HG03354 (cell line): Measurements from ENCODE around the gene BLM.

Experiments used
- ATAC-seq: cut with Tn5 transposase; IDR thresholded peaks from one replicate; pipeline ENCODE4 v1.9.1; 2021; ENCODE audit warnings: mild to moderate bottlenecking; ENCODE audit not compliant: unreplicated experiment, poor library complexity, severe bottlenecking

BLM gene

DNA sequence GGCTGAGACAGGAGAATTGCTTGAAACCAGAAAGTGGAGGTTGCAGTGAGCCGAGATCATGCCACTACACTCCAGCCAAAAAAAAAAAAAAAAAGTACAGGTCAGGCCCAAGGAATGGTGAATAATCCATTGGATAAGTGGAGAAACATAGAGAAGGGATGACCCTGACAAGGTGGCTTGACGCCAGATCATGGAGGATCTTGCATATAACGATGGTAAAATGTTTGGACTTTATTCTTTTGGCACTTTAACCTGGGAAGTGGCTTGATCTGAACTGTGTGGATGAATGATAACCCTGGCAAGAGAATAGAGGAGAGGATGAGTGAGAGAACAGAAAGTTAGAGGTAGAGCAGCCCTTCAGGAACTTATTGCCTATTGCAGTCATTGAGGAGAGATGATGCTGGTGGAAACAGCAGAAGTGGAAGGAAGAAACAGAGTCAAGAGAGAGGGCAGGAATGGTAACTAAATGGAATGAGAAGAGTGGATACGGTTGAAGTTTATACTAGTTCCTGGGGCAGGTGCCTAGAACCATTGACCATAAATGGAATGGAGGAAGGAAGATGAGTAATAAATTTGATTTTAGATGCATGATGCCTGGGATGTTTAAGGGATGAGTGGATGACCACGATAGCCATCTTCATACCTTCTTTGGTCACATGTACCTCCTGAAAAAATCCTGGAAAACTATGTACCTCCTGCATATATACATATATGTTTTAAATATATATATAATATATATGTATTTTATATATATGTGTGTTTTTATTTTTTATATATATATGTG, 57.8 kb downstream of the BLM start:
- ATAC-seq, result no peak

DNA sequence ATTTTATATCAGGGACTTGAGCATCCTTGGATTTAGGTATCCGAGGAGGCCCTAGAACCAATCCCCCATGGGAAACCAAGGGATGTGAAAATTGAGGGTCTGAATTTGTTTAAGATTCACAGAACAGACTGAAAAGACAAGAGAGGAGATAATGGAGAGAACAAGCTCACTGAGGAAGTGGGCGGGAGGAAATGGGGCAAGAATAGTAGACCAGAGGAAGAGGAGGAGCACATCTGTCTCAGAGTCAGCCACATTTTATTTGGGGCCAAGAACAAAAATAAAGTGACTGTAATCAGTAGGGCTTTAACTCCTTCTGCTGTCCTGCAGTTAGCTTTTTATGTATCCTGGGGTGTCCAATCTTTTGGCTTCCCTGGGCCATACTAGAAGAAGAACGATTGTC, 63.8 kb downstream of the BLM start:
- ATAC-seq, result no peak

DNA sequence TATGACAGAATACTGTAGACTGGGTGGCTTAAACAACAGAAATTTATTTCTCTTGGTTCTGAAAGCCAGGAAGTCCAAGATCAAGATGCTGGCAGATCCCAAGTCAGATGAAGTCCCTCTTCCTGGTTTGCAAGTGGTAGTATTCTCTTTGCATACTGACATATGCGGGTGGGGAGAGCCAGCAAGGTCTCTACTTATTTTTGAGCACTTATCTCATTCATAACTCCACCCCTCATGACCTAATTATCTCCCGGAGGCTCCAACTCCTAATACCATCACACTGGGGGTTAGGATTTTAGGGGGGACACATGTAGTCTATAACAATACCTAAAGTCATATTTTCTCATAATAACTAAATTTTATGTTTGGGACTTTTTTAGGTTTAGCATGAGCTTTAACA, 65.3 kb downstream of the BLM start:
- ATAC-seq, result no peak

DNA sequence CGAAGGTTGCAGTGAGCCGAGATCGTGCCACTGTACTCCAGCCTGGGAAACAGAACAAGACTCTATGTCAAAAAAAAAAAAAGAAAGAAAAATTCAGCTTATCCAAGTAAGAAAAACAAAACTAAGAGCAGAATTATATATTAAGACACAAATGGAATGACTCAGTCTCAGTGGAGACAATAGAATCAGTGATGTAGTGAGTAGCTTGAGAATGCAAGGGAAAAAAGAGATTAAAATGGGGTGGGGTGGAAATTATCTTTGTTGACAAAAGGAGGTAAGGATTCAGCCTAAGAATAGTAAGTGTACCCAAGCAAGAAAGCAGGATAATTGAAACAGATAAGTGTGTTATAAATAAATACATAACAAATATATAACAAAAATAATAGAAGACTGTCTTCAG, 70.7 kb downstream of the BLM start:
- ATAC-seq, result no peak

DNA sequence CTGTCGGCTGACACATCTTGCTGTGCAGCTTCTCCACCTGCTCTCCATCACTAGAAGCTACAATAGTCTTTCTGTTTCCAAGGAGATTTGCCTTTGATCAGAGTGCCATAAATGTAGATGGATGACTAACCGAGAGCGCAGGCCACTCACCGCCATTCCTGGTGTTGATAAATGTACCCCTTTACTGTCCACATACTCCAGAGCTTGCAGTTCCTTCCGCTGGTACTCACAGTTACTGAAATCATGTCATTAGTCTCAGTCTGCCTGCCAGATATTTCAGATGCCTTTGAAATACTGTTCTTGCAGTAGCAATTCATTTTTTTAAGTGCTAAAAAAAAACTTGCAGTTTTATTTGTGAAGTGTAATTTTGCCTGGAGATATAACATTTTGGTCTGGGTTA, 72.3 kb downstream of the BLM start:
- no peak for ATAC-seq

DNA sequence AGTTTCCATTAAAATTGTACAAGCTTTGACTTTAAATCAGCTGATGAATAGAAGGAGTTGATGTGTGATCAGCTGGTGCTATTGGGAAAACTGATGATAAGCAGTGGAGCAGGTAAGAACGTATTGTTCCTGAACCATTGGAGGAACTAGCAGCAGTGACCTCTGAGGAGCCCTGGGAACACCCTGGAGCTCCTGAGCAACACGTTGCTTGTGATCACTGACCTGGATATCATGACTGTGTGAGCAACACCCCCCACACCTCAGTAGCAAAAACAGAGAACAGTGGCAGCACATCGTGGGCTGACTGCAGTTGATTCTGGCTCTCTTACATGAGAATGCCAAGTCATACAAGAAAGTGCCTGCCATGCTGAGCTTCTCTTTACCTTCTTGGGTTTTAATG, 72.9 kb downstream of the BLM start:
- ATAC-seq, result no peak

DNA sequence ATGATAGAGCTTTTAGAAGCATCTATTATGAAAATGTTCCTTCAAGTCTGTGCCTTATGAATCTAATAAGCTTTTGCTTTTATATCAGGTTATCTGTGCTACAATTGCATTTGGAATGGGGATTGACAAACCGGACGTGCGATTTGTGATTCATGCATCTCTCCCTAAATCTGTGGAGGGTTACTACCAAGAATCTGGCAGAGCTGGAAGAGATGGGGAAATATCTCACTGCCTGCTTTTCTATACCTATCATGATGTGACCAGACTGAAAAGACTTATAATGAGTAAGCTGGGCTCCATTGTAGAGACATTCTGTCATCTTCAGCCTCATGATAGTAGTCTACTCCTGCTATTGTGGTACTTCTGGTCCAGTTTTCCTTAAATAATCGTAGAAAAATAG, 73.4 kb downstream of the BLM start:
- no peak for ATAC-seq

DNA sequence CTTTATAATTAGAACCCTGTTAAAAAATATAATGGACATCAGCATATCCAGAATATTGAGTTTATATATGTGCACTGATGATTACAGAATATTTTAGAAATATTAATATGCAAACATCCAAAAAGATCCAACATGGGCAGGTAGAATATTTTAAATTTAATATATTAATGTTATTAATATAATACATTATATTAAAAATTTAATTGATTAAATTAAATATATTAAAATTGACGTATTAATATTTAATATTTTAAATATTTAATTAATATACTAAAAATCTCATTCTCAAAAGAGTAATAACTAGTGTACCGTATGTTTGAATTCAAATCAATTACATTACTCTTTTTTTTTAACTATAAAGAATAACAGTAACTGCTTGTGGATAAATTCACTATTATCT, 77.4 kb downstream of the BLM start:
- ATAC-seq, result no peak

DNA sequence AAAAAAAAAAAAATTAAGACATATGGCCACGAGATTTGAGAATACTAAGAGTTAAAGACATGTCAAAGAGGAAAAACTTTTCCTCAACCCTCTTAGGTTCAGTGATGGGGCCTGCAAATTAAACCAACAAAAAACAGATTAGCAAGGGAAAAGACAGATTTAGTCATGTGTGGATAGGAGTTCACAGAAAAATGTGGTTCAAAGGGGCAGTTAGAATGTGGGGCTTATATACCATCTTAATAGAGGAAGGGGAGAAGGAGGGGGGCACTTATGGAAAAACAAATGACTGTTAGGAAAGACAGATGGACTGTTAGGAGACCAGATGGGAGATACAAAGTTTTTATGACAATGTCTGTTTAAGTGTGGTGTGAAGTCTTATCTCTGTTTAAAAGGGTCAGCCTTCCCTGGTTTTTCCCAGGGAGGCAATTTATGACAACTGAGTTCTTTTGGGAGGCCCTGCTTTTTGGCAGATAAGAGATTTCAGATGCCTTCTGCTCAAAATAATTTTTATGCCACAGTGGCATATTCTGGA, 82.6 kb downstream of the BLM start:
- no peak for ATAC-seq

DNA sequence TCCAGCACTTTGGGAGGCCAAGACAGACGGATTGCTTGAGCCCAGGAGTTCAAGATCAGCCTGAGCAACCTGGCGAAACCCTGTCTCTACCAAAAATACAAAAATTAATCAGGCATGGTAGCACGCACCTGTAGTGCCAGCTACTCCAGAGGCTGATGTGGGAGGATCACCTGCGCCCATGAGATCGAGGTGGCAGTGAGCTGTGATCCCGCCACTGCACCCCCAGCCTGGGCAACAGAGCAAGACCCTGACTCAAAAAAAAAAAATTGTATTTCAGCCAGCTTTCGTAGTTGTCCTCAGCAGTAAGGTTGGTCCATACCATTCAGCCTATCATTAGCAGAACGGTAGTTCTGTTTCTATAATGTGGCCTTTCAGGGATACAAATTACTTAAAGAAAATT, 84.7 kb downstream of the BLM start:
- ATAC-seq, result no peak

DNA sequence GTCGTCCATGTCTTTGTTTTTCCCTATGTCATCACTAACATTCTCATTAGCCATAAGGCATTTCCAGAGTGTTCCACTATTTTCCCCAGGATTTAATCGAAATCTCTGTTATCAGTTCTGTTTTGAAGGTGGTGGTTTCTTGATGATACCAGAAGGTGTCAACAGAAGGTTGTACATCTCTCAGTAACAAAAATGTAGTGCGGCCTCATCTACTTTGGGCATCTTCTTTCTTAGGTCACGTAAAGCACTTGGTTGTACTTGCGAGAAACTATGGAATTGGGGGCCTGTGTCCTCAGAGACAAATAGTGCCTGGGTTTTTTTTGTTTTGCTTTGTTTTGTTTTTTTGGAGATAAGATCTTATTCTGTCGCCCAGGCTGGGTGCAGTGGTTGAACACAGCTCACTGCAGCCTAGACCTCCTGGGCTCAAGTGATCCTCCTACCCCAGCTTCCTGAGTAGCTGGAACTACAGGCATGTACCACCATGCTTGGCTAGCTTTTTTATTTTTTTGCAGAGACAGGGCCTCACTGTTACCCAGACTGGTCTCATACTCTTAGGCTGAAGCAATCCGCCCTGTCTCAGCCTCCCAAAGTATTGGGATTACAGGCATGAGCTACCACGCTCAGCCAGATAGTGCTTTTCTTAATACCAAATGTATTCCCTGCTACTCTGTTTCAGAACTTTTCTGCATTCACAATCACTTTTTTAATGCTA, 90.1 kb downstream of the BLM start:
- no peak for ATAC-seq

DNA sequence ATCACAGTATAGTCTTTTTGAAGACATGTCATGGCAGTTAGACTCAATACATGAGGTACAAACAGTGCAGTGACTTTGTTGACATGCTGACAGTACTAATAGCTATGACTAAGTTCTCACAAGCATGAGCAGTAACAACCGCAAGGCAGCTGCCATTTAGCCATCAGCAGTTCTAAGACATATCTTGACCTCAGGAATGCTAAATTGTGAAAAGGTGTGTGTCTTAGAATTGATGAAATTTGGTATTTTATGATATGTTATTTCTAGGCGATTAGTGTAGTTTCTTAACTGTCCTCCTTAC, 90.6 kb downstream of the BLM start:
- no peak for ATAC-seq

DNA sequence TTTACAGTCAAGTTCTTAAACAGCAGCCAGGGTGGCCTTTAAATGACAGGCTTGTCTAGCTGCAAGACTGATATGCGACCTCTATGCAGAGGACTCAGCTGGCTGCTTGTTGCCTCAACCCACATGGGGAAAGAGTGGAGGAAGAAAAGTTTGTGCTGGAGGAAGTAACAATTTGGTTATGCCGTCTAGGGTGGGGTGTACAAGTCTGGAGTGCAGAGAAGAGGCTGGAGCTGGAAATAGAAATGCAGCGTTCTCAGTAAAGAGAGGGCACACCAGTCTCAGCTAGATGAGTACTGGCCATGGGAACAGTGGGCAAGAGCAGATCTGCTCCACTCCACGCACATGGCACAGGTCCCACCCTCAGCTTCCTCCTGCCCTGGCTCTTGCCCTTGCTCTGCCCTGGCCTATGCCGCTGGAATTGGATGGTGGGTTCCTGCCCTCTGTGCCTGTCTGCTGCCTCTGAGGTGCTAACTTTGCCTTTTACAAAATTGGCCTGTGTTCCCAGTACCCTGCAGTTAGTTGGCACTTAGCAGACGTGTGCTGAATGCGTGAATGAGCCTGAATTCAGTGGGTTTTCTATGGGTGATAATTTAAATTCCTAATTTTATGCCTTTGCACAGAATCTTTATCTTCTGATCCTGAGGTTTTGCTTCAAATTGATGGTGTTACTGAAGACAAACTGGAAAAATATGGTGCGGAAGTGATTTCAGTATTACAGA, 91.5 kb downstream of the BLM start:
- no peak for ATAC-seq

DNA sequence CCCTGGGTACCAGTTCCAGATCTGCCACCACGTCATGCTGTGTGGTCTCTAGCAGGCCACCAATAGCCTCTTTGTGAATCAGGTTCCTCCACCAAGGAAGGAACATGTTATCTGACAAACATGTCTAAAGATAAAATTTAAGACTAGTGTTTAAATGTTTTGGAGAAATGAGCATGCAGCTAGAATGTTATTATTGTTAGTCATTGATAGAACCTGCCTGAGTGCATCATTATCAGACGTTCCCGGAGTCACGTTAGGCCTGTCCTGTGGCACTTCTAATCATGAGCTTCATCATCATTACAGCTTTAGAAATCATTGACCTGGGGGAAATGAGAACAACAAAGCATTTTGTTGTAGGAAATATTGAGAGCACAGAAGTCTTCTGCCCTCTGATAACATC, 92.4 kb downstream of the BLM start:
- no peak for ATAC-seq

DNA sequence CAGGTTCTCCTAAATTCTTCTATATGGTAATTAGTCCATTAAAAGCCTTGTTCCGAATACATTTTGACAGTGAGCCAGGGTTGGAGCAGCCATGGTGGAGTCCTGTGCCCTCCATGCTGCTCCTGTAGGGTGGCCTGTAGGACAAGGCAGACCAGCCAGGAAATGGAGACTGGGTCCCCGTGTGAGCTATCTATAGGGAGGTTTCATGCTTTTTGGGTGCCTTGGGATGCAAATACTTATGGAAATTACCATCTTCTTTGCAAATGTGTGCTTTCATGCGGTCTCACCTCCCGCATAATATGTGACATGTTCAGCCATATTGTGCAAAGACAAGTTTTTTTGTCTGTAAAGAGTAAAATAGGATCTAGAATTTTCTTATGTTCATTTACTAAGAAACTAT, 93.2 kb downstream of the BLM start:
- ATAC-seq, result no peak

DNA sequence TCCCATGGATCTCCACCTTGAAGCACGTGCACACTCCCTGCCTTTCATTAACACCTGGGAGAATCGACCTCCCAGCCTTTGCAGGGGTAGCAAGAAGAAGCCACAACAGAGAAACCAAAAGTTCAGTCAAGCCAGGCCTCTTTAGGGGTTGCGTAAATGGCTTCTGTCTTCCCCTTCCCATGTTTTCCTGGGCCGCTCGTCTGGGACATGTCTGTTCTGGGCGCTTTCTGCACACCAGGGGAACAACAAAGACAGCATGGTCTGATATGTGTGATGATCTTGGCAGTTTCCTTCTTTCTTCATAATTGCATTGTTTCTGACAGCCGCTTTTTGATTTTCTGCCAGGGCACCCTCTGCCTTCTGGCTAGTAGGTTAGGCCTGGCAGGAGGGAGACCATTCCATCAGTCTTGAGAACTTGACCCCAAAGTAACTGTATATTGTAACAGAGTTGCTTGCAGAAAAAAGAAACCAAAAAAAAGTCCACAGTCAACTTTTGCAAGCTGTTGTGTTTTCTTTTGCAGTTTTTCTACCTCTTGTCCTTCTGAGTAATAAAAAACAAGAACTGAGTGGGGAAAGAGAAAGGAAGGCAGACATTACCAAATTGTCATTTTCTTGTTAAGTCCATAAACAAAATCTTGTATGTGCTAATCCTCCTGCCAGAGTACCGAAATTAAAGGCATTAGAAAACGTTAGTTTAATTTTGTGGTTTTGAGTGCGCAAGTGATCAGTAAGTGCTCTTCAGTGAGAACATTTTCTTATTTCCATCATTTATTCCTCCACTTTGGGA, 95.2 kb downstream of the BLM start:
- no peak for ATAC-seq

DNA sequence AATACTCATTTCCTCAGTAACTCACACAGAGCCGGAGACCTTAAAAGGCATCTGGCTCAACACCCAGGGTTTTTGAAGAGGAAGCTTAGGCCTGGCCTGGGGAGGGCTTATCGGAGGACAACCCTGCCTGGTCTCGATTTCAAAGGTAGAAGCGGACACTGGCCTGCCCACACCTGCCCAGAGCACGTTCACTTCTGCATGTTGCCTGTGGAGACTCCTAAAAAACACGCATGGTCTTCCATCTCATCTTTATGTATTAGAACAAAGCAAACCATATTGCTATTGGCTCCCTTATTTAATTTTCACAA, 95.8 kb downstream of the BLM start:
- no peak for ATAC-seq

DNA sequence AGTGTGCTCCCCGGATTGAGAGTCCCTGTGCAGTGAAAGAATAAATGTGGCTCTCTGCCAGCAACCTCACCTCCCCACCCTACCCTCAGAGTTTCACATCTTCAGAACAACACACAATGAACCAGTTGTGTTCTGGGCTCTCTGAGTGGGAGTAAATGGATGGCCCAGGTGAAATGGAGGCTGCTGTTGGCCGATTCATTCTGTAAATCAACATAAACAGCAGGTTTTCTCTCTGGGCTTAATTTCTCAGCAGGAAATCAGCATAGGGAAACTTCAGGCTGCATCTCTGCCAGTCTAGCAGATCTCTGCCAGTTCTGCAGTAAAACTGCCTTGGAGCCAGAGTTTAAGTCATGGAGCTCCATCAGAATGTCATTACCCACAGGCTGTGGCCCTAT, 96.6 kb downstream of the BLM start:
- no peak for ATAC-seq

DNA sequence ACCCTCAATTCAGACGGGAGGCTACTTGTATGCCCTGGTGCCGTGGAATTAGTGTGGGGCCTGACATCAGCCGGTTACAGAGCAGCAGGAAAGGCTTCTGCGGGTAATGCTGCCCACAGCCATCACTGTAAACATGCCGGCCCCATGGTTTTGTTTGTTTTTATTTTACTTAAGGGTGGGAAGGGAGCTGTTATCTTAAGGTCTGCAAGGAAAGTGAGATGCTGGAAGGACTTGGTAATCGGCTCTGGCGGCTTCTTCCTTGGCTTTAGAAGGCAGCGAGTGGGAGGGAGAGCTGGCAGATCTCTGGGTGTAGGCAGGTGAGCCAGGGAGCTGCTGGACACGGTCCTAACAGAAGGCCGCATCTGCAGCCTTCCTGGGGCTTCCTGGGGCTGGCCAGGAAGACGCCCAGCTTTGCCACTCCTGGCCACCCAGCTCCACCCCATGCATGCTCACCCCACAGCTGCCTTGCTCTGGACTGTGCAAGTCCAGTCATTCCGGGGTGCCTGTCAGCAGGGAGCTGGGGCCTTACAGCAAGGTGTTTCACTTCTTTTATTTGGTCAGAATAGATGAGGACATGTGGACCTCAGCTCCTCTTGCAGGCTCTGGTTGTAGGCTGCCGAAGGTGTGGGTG, 97.2 kb downstream of the BLM start:
- ATAC-seq, result no peak
